HCT116 (cell line): ENCODE measurements around the gene MRPS5. TPM values are rescaled to one million over a fixed set of nuclear protein-coding genes. Genes with fewer than 3 reads are reported as not detected.

Experiments
- ATAC-seq: fragments of 200-7000 bp; cut with Tn5 transposase; 2 replicates; pipeline ENCODE4 v1.9.1; 2020; ENCODE audit warnings: mild to moderate bottlenecking, moderate library complexity
- BruUV-seq: library from RNA; stranded (reverse); fragments of 400-500 nt; replicated peaks from 2 replicates; lab custom pipeline; 2021; lab: Mats Ljungman, UMichigan
- CTCF ChIA-PET: fragments of 300-600 bp; sonication (Branson Sonifier 250); formaldehyde crosslinking; loops from one replicate; lab custom pipeline; 2021; ENCODE audit warnings: antibody characterized with exemption; lab: Charles Lee
- POLR2A ChIA-PET: fragments of 300-600, 350-600 bp; sonication (Branson Sonifier 250); formaldehyde crosslinking; loops from one replicate; lab custom pipeline; 2021; ENCODE audit warnings: antibody characterized with exemption; lab: Charles Lee
- RAD21 ChIA-PET, 2 experiments: fragments of 300-600 bp; sonication (Branson Sonifier 250); formaldehyde crosslinking; loops; one replicate each; lab custom pipeline; 2023; ENCODE audit warnings: low total read pairs in 2 of 2; ENCODE audit not compliant: uncharacterized antibody in 2 of 2, unreplicated experiment in 2 of 2, low non-redundant PET in 1 of 2; lab: Charles Lee
- DNase-seq: peaks from one replicate; pipeline ENCODE4 v3.0.0-alpha.2; 2010; ENCODE audit warnings: low read depth, low spot score
- H2AFZ ChIP-seq: fragments of 200-600 bp; shearing (Covaris generic), sonication (generic); 2 replicates; pipeline ENCODE4 v1.6.1; 2017; ENCODE audit warnings: low read depth, mixed run types, mixed read lengths, antibody characterized with exemption, low read length; ENCODE audit not compliant: poor library complexity, severe bottlenecking
- H3K27ac ChIP-seq: 2 replicates; pipeline ENCODE4 v1.5.1; 2012; ENCODE audit warnings: low read depth, low read length
- H3K27me3 ChIP-seq: fragments of 200-600 bp; sonication (generic); 2 replicates; pipeline ENCODE4 v1.6.1; 2016; ENCODE audit warnings: mixed run types, low read length, mixed read lengths; ENCODE audit not compliant: insufficient read depth
- H3K36me3 ChIP-seq, 2 experiments: fragments of 200-500 bp in 1 of 2; fragments of 200-600 bp in 1 of 2; sonication (Bioruptor generic) in 1 of 2; sonication (generic) in 1 of 2; 2 replicates each; pipeline versions ENCODE4 v1.5.1 to v1.6.1; 2014 to 2016; ENCODE audit warnings: low read length in 2 of 2, inconsistent platforms in 1 of 2, mixed read lengths in 1 of 2, mixed run types in 1 of 2; ENCODE audit not compliant: insufficient read depth in 2 of 2, control insufficient read depth in 1 of 2
- H3K4me1 ChIP-seq, 2 experiments: fragments of 200-600 bp in 1 of 2; sonication (generic) in 1 of 2; 2 replicates each; pipeline versions ENCODE4 v1.5.1 to v1.6.1; 2012 to 2017; ENCODE audit warnings: low read length in 2 of 2, inconsistent platforms in 1 of 2, mild to moderate bottlenecking in 1 of 2, mixed read lengths in 1 of 2, mixed run types in 1 of 2, moderate library complexity in 1 of 2; ENCODE audit not compliant: insufficient read depth in 2 of 2, control insufficient read depth in 1 of 2
- H3K4me2 ChIP-seq: fragments of 200-600 bp; sonication (generic); 2 replicates; pipeline ENCODE4 v1.6.1; 2017; ENCODE audit warnings: mixed run types, low read length, mixed read lengths
- H3K4me3 ChIP-seq, 2 experiments: fragments of 200-600 bp in 1 of 2; sonication (generic) in 1 of 2; replicated peaks in 1 of 2; 2 replicates each; pipeline ENCODE4 v1.5.1; 2011 to 2016; ENCODE audit warnings: low read length in 2 of 2, control low read depth in 1 of 2, low read depth in 1 of 2, mild to moderate bottlenecking in 1 of 2, mixed read lengths in 1 of 2, mixed run types in 1 of 2
- H3K79me2 ChIP-seq: fragments of 200-600 bp; sonication (generic); 2 replicates; pipeline ENCODE4 v1.6.1; 2017; ENCODE audit warnings: mild to moderate bottlenecking, mixed run types, low read length, moderate library complexity, mixed read lengths; ENCODE audit not compliant: insufficient read depth
- H3K9ac ChIP-seq: fragments of 200-600 bp; sonication (generic); 2 replicates; pipeline ENCODE4 v1.6.1; 2016; ENCODE audit warnings: low read length, mixed read lengths
- H3K9me2 ChIP-seq: fragments of 200-600 bp; sonication (generic), shearing (Covaris generic); 2 replicates; pipeline ENCODE4 v1.6.1; 2017; ENCODE audit warnings: mixed run types, mild to moderate bottlenecking, moderate library complexity; ENCODE audit not compliant: insufficient read depth
- H3K9me3 ChIP-seq, 2 experiments: fragments of 200-500 bp in 1 of 2; fragments of 200-600 bp in 1 of 2; sonication (Bioruptor generic) in 1 of 2; sonication (generic) in 1 of 2; 2 replicates each; pipeline ENCODE4 v1.6.1; 2014 to 2017; ENCODE audit warnings: low read length in 2 of 2, mixed read lengths in 2 of 2, inconsistent platforms in 1 of 2, low read depth in 1 of 2, mild to moderate bottlenecking in 1 of 2, mixed run types in 1 of 2, moderate library complexity in 1 of 2; ENCODE audit not compliant: control insufficient read depth in 1 of 2, insufficient read depth in 1 of 2
- H4K20me1 ChIP-seq: fragments of 200-600 bp; sonication (generic), shearing (Covaris generic); 2 replicates; pipeline ENCODE4 v1.6.1; 2017; ENCODE audit warnings: mixed run types, mild to moderate bottlenecking, moderate library complexity; ENCODE audit not compliant: insufficient read depth
- ATF3 ChIP-seq: IDR thresholded peaks from 2 replicates; pipeline ENCODE4 v1.6.1; 2012
- CEBPB ChIP-seq: IDR thresholded peaks from 2 replicates; pipeline ENCODE4 v1.6.1; 2012; ENCODE audit warnings: low read depth
- ELF1 ChIP-seq: IDR thresholded peaks from 2 replicates; pipeline ENCODE4 v1.6.1; 2012; ENCODE audit warnings: low read depth, borderline replicate concordance
- EZH2phosphoT487 ChIP-seq: fragments of 200-600 bp; IDR thresholded peaks from 2 replicates; pipeline ENCODE4 v1.6.1; 2018; ENCODE audit warnings: antibody characterized with exemption, borderline replicate concordance
- FOSL1 ChIP-seq: IDR thresholded peaks from 2 replicates; pipeline ENCODE4 v1.6.1; 2012; ENCODE audit warnings: low read depth
- JUND ChIP-seq: IDR thresholded peaks from 2 replicates; pipeline ENCODE4 v1.6.1; 2012
- POLR2A ChIP-seq: IDR thresholded peaks from 2 replicates; pipeline ENCODE4 v1.7.0; 2011; ENCODE audit warnings: borderline replicate concordance; ENCODE audit not compliant: insufficient read depth, insufficient read length; ENCODE audit errors: extremely low read depth
- POLR2AphosphoS5 ChIP-seq: IDR thresholded peaks from 2 replicates; pipeline ENCODE4 v1.6.1; 2011; ENCODE audit warnings: mild to moderate bottlenecking, low read depth, low read length, moderate library complexity
- SIN3A ChIP-seq: IDR thresholded peaks from 2 replicates; pipeline ENCODE4 v1.6.1; 2012; ENCODE audit warnings: low read depth
- SP1 ChIP-seq: IDR thresholded peaks from 2 replicates; pipeline ENCODE4 v1.6.1; 2012; ENCODE audit warnings: low read depth
- SRF ChIP-seq: IDR thresholded peaks from 2 replicates; pipeline ENCODE4 v1.6.1; 2012; ENCODE audit warnings: low read depth
- TCF7L2 ChIP-seq: IDR thresholded peaks from 2 replicates; pipeline ENCODE4 v1.7.0; 2011; ENCODE audit warnings: borderline replicate concordance, inconsistent platforms; ENCODE audit not compliant: insufficient read depth, insufficient read length; ENCODE audit errors: extremely low read depth
- ZFX ChIP-seq: fragments of 450-650 bp; IDR thresholded peaks from 2 replicates; pipeline ENCODE4 v1.6.1; 2017
- intact Hi-C: fragments of 100-400 bp; cut with micrococcal nuclease; formaldehyde crosslinking; loops from 2 replicates; pipeline ENCODE4 v1.10.0; 2022
- total RNA-seq: library from RNA; stranded (reverse); gene quantifications from one replicate; pipeline ENCODE4 v1.2.1, GENCODE V29; 2021; ENCODE audit not compliant: unreplicated experiment
- TF ChIP-seq, protein P1 (sequence below), 3 experiments: fragments of 200-600 bp in 1 of 3; sonication (generic) in 1 of 3; IDR thresholded peaks in 2 of 3; conservative IDR thresholded peaks in 1 of 3; 2 replicates each; pipeline ENCODE4 v1.5.1; 2012 to 2017; ENCODE audit warnings: low read depth in 2 of 3, low read length in 2 of 3, antibody characterized with exemption in 1 of 3, borderline replicate concordance in 1 of 3, control low read depth in 1 of 3, mild to moderate bottlenecking in 1 of 3, mixed read lengths in 1 of 3, mixed run types in 1 of 3, moderate library complexity in 1 of 3; ENCODE audit not compliant: insufficient read depth in 1 of 3
- TF ChIP-seq, protein P2 (sequence below): IDR thresholded peaks from 2 replicates; pipeline ENCODE4 v1.6.1; 2011; ENCODE audit warnings: mild to moderate bottlenecking, low read length, moderate library complexity; ENCODE audit not compliant: insufficient replicate concordance; ENCODE audit errors: extremely low read depth
- TF ChIP-seq, protein P3 (sequence below): IDR thresholded peaks from 2 replicates; pipeline ENCODE4 v1.6.1; 2012

The MRPS5 gene
- total RNA-seq, 1 experiment from 2014 or later = 70.6 TPM

- TF ChIP-seq, protein P1, sequence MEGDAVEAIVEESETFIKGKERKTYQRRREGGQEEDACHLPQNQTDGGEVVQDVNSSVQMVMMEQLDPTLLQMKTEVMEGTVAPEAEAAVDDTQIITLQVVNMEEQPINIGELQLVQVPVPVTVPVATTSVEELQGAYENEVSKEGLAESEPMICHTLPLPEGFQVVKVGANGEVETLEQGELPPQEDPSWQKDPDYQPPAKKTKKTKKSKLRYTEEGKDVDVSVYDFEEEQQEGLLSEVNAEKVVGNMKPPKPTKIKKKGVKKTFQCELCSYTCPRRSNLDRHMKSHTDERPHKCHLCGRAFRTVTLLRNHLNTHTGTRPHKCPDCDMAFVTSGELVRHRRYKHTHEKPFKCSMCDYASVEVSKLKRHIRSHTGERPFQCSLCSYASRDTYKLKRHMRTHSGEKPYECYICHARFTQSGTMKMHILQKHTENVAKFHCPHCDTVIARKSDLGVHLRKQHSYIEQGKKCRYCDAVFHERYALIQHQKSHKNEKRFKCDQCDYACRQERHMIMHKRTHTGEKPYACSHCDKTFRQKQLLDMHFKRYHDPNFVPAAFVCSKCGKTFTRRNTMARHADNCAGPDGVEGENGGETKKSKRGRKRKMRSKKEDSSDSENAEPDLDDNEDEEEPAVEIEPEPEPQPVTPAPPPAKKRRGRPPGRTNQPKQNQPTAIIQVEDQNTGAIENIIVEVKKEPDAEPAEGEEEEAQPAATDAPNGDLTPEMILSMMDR (IDR thresholded peaks at IDR 0.05 in 2 of 3, conservative IDR thresholded peaks at IDR 0.05 in 1 of 3; ENCODE audit: borderline replicate concordance in 1 of 3, insufficient read depth in 1 of 3, low read depth in 2 of 3, low read length in 2 of 3) = no peak
- no peak for TF ChIP-seq TCF7L2
- no peak for TF ChIP-seq POLR2AphosphoS5
- TF ChIP-seq, protein P2, sequence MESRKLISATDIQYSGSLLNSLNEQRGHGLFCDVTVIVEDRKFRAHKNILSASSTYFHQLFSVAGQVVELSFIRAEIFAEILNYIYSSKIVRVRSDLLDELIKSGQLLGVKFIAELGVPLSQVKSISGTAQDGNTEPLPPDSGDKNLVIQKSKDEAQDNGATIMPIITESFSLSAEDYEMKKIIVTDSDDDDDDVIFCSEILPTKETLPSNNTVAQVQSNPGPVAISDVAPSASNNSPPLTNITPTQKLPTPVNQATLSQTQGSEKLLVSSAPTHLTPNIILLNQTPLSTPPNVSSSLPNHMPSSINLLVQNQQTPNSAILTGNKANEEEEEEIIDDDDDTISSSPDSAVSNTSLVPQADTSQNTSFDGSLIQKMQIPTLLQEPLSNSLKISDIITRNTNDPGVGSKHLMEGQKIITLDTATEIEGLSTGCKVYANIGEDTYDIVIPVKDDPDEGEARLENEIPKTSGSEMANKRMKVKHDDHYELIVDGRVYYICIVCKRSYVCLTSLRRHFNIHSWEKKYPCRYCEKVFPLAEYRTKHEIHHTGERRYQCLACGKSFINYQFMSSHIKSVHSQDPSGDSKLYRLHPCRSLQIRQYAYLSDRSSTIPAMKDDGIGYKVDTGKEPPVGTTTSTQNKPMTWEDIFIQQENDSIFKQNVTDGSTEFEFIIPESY = no peak
- no peak for TF ChIP-seq SP1
- TF ChIP-seq ZFX = no peak
- no peak for TF ChIP-seq JUND
These were observed 566 bp upstream of the MRPS5 start (continued) for GRCh38 chr2:95122197-95122551.

- intact Hi-C loops = loop anchor here (1.0 kb wide), 1 partner anchor 44 kb away; the partner anchor contains the start of gene ZNF2
- Histone ChIP-seq H3K4me2 (peak overlapping the region; percentile 97), H3K27me3 (no peaks in the 10 kb centered on the region), H3K9me2 (no peaks in the 10 kb centered on the region), H3K79me2 (peaks cover 49% of the 10 kb centered on the region), H3K4me1 (peaks cover 0 to 25% of the 10 kb centered on the region in 2 experiments; a peak in 3 of 4 replicates), H3K4me3 (peak overlapping the region; percentile 98 to 100), H3K36me3 (peaks cover 7 to 9% of the 10 kb centered on the region in 2 experiments; a peak in 2 of 4 replicates), H3K27ac (peak overlapping the region; percentile 89), H3K9me3 (no peaks in the 10 kb centered on the region), H4K20me1 (no peaks in the 10 kb centered on the region), H2AFZ (peak overlapping the region; percentile 82), H3K9ac (peak overlapping the region; percentile 91)
- ATAC-seq (0 out of 2 replicates have a peak, but pooled peaks have one; percentile 3), DNase-seq (no peak)
- ChIA-PET CTCF (interaction anchor here (1.1 kb wide), 2 partner anchors 41 to 42 kb away, joined by 3 to 4 read pairs; no protein-coding TSS in a partner anchor), POLR2A (interaction anchor here (1.2 kb wide), 1 partner anchor 16 kb away, joined by 3 read pairs; no protein-coding TSS in a partner anchor), RAD21 (no interaction called here)
- no peak for TF ChIP-seq CEBPB
- TF ChIP-seq, protein P3, sequence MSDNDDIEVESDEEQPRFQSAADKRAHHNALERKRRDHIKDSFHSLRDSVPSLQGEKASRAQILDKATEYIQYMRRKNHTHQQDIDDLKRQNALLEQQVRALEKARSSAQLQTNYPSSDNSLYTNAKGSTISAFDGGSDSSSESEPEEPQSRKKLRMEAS = no peak
- no peak for TF ChIP-seq SIN3A
- TF ChIP-seq ELF1 = no peak
- TF ChIP-seq FOSL1 = no peak
- TF ChIP-seq, protein P1 (IDR thresholded peaks at IDR 0.05 in 2 of 3, conservative IDR thresholded peaks at IDR 0.05 in 1 of 3; ENCODE audit: borderline replicate concordance in 1 of 3, insufficient read depth in 1 of 3, low read depth in 2 of 3, low read length in 2 of 3) = no peak
- no peak for TF ChIP-seq SP1
- no peak for TF ChIP-seq SRF
- TF ChIP-seq EZH2phosphoT487 = no peak
- TF ChIP-seq ZFX = no peak
- TF ChIP-seq ATF3 = no peak
- no peak for TF ChIP-seq POLR2A
- TSS peak; percentile 42 for BruUV-seq
These were observed 558 bp downstream of the MRPS5 start for GRCh38 chr2:95121093-95121406.
